NCI-H146 treated with DMSO at 0.1 percent for 48 hours (cell line): ENCODE measurements around the gene ZBTB49.
"Not testable (repeated sequence)": the region's sequence is repeated elsewhere in the genome, so short reads cannot be mapped to it uniquely, and the experiment has no call there.

Experiments
- DNase-seq: peaks from one replicate; lab custom pipeline; 2025; ENCODE audit not compliant: unreplicated experiment; lab: John Stamatoyannopoulos, UW

Gene ZBTB49

DNA sequence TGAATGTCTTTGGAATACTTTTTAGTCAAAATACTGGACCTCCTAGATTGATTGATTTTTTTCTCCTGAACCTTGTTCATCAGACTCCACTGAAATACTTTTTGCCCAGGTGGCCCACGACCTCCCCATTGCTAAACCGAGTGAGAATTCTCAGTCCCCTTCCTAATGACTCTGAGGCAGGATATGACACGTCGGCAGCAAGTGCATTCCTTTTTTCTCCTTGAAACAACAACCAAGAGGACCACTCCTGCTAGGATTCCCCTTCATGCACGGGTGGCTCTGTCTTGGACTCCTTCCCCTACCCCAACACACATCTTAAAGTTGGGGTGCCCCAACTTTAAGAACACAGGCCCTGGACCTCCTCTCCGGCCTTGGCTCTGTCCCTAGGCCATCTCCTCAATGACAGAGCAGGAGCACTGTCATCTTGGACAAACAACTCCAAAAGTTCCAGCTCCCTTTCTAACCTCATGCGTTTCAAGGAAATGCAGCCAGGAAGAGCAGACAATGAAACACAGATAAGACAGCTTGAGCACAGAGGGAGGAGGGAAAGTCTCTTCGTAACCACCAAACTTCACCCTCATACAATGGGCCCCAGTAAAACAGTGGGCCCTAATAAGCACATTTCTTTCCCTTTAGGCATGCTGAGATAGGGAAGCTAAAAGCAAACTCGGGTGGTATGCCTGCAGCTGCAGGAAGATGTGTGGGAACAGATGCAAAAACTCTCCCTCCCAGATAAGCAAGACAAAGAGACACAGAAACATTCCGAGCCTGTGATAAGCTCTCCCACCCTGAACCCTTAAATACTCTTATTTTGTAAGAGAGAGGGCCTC, 33.9 kb downstream of the ZBTB49 start:
- DNase-seq: no peak

DNA sequence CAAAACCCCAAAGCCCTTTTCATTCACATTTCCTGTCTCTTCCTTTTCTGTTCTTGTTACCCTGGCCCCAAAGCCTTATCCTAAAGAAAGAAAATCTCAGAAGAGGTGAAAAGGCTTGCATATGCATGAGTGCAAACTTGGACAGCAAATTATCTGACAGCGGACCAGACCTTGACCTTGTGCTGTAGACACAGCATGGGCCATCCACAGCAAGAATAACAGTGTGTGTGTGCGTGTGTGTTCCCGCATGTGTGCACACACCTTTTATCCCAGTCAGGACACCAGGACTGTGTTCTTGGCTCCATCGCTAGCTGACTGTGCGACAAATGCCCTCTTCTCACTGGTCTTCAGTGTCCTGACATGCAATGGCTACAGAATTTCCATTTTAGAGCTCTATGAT, 35.3 kb downstream of the ZBTB49 start:
- no peak for DNase-seq

GRCh38 chr4:4326166-4326565, 36.1 kb downstream of the ZBTB49 start:
- no peak for DNase-seq

DNA sequence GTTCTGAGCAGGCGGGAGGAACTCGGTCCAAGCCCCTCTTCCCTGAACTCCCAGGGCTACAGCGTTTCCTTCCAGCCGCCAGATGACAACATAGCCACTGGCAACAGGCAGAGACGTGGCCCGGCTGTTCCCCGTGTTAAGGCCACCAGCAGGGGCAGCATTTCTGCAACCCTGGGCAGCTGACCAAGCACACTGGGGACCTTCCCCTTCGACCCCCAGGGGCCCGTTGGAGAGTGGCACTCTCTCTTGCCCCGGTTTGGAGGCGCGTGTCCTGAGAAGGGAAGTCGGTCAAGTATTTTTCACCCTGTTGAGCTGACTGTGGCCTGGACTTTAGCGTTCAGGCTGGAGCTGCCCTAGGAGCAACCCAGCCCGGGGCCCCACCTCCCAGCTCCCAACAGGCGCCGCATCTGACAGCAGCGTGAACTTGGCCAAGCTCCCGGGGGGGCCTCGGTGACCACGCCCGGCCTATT, 37.6 kb downstream of the ZBTB49 start:
- DNase-seq: no peak

DNA sequence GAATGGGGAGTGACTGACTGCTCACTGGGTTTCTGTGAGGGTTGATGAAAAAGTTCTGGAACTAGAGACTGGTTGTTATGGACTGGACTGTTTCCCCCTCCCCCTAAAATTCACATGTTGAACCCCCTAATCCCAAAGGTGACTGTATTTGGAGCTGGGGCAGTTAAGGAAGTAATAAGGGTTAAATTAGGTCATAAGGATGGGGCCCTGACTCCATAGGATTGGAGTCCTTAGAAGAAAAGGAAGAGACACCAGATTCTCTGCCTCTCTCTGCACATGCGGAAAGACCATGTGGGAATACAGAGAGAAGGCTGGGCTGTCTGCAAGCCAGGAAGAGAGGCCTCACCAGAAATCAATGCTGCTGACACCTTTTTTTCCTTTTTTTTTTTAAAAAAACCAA, 38.2 kb downstream of the ZBTB49 start:
- DNase-seq: no peak

DNA sequence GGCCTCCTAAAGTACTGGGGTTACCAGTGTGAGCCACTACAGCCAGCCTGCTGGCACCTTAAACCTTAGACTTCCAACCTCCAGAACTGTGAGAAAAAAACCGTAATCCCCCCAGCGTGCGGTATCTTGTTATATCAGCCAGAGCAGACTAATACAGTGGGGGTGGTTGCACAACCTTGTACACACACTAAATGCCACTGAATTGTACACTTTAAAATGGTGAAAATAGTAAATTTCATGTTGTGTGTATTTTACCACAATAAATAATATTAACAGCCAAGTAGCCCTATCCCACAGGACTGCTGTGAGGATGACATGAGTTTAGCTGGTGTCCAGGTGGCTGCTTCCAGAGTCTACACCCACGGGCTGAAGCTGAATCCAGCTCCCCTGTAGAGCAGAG, 38.8 kb downstream of the ZBTB49 start:
- DNase-seq: no peak

DNA sequence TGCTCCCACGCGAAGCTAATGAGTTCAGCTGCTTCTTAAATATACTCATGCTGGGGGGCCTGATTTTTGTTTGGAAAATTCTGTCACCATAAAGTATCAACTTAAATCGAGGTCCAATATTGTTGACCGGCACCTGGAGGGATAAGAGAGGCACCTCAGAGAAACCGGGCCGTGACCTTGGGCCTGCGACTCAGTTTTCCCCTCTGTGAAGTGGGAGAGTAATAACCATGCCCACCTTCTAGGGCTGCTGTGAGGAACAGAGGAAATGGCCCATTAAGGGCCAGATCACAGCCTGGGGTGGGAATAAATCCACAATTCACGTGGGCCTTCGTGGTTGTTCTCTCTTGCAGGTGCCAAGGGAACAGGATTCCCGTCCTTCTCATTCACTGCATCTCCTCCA, 39.4 kb downstream of the ZBTB49 start:
- no peak for DNase-seq

GRCh38 chr4:4330794-4331193, 40.7 kb downstream of the ZBTB49 start:
- DNase-seq: no peak

GRCh38 chr4:4332529-4332928, 42.5 kb downstream of the ZBTB49 start:
- no peak for DNase-seq

DNA sequence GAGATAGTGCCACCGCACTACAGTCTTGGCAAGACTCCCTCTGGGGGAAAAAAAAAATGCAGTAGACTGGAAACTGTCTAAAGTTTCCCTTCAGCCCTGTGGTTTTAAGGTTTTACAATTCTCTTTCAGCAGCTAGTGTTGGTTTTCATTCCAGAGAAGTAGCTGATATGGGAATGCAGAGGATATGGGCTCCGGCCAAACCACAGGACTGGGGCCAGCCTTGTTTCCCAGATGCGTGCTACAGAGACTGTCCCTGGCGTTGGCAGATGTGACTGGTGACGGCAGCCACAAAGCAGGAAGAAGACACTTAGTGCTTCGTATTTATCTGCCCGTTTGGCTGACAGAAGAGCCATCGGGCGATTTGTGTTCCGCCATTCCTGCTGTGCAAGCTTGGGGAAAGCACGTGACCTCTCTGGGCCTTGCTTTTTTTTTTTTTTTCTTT, 43.2 kb downstream of the ZBTB49 start:
- DNase-seq: no peak

DNA sequence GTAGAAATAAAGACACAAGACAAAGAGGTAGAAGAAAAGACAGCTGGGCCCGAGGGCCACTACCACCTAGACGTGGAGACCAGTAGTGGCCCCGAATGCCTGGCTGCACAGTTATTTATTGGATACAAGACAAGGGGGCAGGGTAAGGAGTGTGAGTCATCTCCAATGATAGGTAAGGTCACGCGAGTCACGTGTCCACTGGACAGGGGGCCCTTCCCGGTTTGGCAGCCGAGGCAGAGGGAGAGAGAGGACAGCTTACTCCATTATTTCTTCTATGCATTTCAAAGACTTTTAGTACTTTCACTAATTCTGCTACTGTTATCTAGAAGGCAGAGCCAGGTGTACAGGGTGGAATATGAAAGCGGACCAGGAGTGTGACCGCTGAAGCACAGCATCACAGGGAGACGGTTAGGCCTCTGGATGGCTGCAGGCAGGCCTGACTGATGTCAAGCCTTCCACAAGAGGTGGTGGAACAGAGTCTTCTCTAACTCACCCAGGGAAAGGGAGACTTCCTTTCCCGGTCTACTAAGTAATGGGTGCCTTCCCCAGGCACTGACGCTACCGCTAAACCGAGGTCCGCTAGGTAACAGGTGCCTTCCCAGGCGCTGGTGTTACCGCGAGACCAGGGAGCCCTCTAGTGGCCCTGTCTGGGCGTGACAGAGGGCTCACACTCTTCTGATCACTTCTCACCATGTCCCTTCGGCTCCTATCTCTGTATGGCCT, 44.9 kb downstream of the ZBTB49 start:
- peak; percentile 39 for DNase-seq

DNA sequence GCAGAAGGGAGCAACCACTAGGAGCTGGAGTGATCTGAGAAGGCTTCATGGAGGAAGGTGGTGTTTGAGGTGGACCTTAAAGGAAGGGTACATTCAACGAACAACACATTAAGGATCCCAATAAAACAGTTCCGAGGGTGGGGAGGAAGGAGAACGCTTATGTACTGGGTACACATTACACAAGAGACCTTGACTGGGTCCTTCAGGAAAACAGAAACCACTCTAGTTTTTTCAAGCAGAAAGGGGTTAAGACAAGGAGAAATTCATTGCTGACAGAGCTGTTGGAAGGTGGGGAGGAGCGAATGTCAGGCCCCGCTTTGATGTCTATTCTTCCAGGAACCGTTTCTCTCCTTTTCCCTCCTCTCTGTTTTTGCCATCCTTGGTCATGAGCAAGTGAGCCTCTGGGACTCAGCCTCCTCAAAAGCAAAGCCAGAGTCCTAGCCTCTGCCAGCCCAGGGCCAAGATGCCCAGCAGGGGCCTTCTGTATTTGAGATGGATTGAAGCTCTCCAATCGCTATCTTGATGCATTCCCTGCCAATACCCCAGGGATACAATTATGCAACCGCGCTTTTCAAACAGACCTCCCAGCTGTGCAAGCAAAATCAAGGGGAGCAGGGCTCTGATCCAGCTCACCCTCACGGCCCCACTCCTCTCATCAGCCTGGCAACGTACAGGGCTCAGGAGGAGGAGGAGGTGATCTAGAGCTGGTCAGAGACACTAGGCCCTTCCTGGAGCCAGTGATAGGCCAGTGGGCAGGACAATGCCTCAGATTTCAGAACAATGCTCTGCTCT, 48.4 kb downstream of the ZBTB49 start:
- DNase-seq: peak; percentile 21

DNA sequence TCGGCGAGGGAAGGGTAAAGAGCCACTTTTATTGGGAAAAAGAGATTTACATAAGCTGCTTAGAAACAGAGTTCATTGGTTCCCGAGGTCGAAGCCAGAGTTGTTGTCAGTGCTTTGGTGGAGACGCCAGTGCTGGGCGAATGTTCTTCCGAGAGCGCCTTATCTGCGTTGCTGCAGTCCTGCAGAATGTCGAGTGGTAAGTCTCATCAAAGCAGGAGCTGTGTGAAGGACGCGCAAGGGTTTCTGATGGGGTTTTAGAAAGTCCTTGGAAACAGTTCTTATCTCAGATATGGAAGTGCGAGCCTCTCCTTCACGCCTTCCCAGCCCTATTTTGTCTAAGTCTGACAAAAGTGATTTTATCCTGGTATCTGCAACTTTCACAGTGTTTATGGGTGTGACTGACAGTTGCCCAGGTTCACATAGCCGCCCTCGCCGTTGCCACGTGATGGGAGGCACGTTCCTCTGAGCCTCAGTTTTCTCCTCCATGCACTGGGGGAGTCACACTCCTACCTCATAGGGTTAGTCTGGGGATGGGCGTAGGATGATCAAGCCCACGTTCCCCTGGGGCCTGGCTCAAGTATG, 49.5 kb downstream of the ZBTB49 start:
- no peak for DNase-seq

DNA sequence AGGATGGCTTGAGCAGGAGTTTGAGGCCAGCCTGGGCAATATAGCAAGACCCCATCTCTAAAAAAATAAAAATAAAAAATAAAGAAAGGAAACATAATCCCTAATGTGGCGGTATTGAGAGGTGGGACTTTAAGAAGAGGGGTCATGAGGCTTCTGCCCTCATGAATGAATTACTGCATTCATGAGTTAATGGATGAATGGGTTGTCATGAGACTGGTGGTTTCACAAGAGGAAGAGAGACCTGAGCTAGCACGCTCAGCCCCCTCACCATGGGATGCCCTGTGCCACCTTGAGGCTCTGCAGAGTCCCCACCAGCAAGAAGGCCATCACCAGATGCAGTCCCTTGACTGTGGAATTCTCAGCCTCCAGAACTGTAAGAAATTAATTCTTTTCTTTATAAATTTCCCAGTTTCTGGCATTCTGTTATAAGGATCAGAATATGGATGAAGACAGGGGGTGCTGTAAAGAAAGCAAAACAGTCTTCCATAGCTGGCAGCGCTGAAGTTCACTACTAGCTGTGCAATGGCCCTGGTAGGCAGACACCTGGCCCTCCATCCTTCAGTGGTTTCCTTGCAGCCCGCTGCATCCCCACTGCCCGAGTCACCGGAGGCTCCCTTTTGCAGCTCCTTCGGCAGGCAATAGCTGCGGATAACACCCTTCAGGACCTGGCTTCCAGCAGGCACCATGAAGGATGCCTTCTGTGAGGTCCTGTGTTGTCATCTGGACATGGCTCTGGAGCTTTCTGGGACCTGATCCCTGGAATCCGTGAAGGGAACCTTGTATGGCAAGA, 52.0 kb downstream of the ZBTB49 start:
- DNase-seq: no peak

DNA sequence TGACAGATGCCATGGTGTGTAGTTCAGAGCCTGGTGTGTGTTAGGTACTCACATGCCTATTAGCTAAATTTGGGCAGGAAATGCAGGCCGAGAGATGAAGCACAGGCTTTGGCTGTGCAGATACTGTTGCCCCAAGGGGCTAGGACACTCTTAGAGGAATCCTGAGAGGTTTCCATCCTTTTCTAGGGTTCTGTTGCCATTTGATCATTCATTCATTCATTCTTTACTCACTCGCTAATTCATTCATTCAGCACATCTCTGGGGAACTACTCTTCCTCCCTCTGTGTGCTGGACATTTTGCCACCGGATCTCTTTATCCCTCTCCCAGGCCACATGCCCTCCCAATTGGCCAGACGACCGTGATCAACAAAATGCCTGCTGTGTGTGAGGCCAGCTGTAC, 53.0 kb downstream of the ZBTB49 start:
- no peak for DNase-seq

DNA sequence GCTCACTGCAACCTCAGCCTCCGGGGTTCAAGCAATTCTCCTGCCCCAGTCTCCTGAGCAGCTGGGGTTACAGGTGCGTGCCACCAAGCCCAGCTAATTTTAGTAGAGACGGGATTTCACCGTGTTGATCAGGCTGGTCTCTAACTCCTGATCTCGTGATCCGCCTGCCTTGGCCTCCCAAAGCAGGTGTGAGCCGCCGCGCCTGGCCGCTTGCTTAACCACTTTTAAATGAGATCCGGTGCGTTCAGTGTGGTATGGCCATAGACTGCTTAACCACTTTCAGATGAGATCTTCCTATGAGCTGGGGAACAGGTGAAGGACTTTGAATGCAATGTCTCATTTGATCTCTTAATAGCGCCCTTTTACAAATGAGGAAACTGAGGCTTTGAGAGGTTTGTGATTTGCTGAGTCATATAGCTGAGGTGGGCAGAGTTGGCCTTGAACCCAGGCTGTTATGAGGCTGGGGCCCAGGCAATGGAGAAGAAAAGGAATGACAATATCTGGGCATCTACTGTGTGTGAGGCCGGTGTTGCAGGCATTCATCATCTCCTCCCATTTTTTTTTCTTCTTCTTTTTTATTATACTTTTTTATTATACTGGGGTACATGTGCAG, 55.0 kb downstream of the ZBTB49 start:
- no peak for DNase-seq

- no peak for DNase-seq
These were observed 57.5 kb downstream of the ZBTB49 start for GRCh38 chr4:4347585-4347984.

GRCh38 chr4:4348585-4348984, 58.5 kb downstream of the ZBTB49 start:
- DNase-seq: not testable (repeated sequence)

DNA sequence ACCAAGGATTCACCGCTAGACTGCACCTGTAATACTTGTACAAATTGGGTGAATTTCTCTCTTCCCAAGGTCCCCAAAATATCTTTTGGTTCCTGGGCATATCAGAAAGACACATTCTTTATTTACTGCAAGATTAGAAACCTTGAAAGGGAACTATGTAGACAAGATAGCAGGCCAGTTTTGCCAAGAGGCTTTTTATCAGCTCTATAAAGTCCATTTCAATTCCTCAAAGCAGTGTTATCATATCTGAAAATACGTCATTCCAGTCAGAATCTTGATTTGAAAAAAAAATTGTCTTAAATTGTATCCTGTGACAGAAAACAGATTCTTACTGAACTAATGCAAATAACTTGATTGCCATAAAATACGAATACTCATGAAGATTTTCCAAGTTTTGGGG, 59.8 kb downstream of the ZBTB49 start:
- DNase-seq: no peak

DNA sequence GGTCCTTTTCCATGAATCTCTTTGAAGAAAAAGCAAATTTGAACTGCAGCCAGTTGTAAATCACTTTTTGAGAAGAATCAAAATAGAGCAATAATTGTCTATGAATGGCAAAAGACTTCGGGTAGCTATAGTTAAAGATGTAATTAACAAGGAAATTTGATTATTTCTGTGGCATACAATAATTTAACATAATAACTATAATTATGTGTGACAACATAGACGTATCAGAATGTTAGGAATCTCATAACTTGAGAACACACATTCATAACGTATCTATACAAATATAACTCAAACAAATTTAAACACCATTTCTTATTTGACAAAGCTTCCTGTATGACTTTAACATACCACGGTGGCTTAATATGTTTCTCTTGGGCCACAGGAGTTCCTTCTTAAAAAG, 60.9 kb downstream of the ZBTB49 start:
- no peak for DNase-seq
